ENCODE results near the gene GUCY1B1. TPM values are rescaled to one million over a fixed set of nuclear protein-coding genes. Genes with fewer than 3 reads are reported as not detected.

The GUCY1B1 gene
- polyA plus RNA-seq, 3 donors: 0.60 to 0.89 (median 0.72) TPM

- DNase-seq: no peak
- Histone ChIP-seq H3K4me2 (replicated peaks; ENCODE audit: extremely low read depth, low read length, poor library complexity, severe bottlenecking) (no peak overlapping the region), H3K4me3 (replicated peaks in 1 of 3; ENCODE audit: low read depth in 2 of 3, low read length in 3 of 3) (no peak overlapping the region), H3K9ac (ENCODE audit: insufficient read depth, low read length, poor library complexity, severe bottlenecking) (no peak overlapping the region), H3K79me2 (ENCODE audit: insufficient read depth, low read length) (no peaks in the 10 kb centered on the region), H3K36me3 (replicated peaks in 1 of 2; ENCODE audit: control insufficient read depth in 1 of 2, insufficient read depth in 2 of 2, low read length in 2 of 2) (no peaks in the 10 kb centered on the region), H4K20me1 (ENCODE audit: insufficient read depth, low read length) (no peaks in the 10 kb centered on the region), H3K4me1 (ENCODE audit: control insufficient read depth in 1 of 2, insufficient read depth in 2 of 2, low read length in 2 of 2) (no peaks in the 10 kb centered on the region), H2AFZ (ENCODE audit: insufficient read depth, low read depth, low read length, poor library complexity, severe bottlenecking) (no peak overlapping the region), H3K27me3 (ENCODE audit: control insufficient read depth in 2 of 2, insufficient read depth in 2 of 2, low read length in 2 of 2) (no peaks in the 10 kb centered on the region), H3K9me3 (replicated peaks in 1 of 2; ENCODE audit: control insufficient read depth in 1 of 2, insufficient read depth in 1 of 2, low read length in 2 of 2) (no peaks in the 10 kb centered on the region), H3K27ac (ENCODE audit: low read depth in 1 of 2, low read length in 2 of 2) (no peak overlapping the region)
- intact Hi-C loops (cut with micrococcal nuclease): no loop called here
- Mint-ChIP-seq H3K9me3 (no peaks in the 10 kb centered on the region), H3K36me3 (no peaks in the 10 kb centered on the region), H3K27me3 (ENCODE audit: low read depth in 3 of 3) (no peaks in the 10 kb centered on the region), H3K27ac (no peak overlapping the region), H3K4me3 (no peak overlapping the region), H3K4me1 (no peaks in the 10 kb centered on the region)
- TF ChIP-seq, protein P1, sequence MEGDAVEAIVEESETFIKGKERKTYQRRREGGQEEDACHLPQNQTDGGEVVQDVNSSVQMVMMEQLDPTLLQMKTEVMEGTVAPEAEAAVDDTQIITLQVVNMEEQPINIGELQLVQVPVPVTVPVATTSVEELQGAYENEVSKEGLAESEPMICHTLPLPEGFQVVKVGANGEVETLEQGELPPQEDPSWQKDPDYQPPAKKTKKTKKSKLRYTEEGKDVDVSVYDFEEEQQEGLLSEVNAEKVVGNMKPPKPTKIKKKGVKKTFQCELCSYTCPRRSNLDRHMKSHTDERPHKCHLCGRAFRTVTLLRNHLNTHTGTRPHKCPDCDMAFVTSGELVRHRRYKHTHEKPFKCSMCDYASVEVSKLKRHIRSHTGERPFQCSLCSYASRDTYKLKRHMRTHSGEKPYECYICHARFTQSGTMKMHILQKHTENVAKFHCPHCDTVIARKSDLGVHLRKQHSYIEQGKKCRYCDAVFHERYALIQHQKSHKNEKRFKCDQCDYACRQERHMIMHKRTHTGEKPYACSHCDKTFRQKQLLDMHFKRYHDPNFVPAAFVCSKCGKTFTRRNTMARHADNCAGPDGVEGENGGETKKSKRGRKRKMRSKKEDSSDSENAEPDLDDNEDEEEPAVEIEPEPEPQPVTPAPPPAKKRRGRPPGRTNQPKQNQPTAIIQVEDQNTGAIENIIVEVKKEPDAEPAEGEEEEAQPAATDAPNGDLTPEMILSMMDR (IDR thresholded peaks at IDR 0.05): no peak
Observed at GRCh38 chr4:155735496-155735895, 23.3 kb upstream of the GUCY1B1 start.

- Mint-ChIP-seq H3K9me3 (no peaks in the 10 kb centered on the region), H3K27me3 (ENCODE audit: low read depth in 3 of 3) (no peaks in the 10 kb centered on the region), H3K27ac (no peak overlapping the region), H3K4me1 (no peaks in the 10 kb centered on the region), H3K4me3 (no peak overlapping the region), H3K36me3 (no peaks in the 10 kb centered on the region)
- DNase-seq: no peak
- H3K4me1 ChIP-seq (ENCODE audit: control insufficient read depth in 1 of 2, insufficient read depth in 2 of 2, low read length in 2 of 2): no peaks in the 10 kb centered on the region
- no peak overlapping the region for H3K4me2 ChIP-seq (replicated peaks; ENCODE audit: extremely low read depth, low read length, poor library complexity, severe bottlenecking)
- H3K36me3 ChIP-seq (replicated peaks in 1 of 2; ENCODE audit: control insufficient read depth in 1 of 2, insufficient read depth in 2 of 2, low read length in 2 of 2): no peaks in the 10 kb centered on the region
- H3K9ac ChIP-seq (ENCODE audit: insufficient read depth, low read length, poor library complexity, severe bottlenecking): no peak overlapping the region
- H2AFZ ChIP-seq (ENCODE audit: insufficient read depth, low read depth, low read length, poor library complexity, severe bottlenecking): no peak overlapping the region
- H3K9me3 ChIP-seq (replicated peaks in 1 of 2; ENCODE audit: control insufficient read depth in 1 of 2, insufficient read depth in 1 of 2, low read length in 2 of 2): no peaks in the 10 kb centered on the region
- TF ChIP-seq, protein P1 (IDR thresholded peaks at IDR 0.05): no peak
- WGBS (ENCODE audit: insufficient coverage): 100% methylated on average over 2 of the region's 2 CpGs
- H3K79me2 ChIP-seq (ENCODE audit: insufficient read depth, low read length): no peaks in the 10 kb centered on the region
- H4K20me1 ChIP-seq (ENCODE audit: insufficient read depth, low read length): no peaks in the 10 kb centered on the region
- intact Hi-C loops (cut with micrococcal nuclease): no loop called here
- no peak overlapping the region for H3K27ac ChIP-seq (ENCODE audit: low read depth in 1 of 2, low read length in 2 of 2)
- no peak overlapping the region for H3K4me3 ChIP-seq (replicated peaks in 1 of 3; ENCODE audit: low read depth in 2 of 3, low read length in 3 of 3)
- H3K27me3 ChIP-seq (ENCODE audit: control insufficient read depth in 2 of 2, insufficient read depth in 2 of 2, low read length in 2 of 2): no peaks in the 10 kb centered on the region
Observed at GRCh38 chr4:155738548-155738947, 20.3 kb upstream of the GUCY1B1 start.

Data from CD14-positive monocyte (primary cell).